ENCODE results near the gene KLC3. TPM values are rescaled to one million over a fixed set of nuclear protein-coding genes. Genes with fewer than 3 reads are reported as not detected.

KLC3 gene
- total and polyA plus RNA-seq, 2 of the 8 experiments (the other 6 are each of a cell fraction or from before 2014, with no cell fraction given), result 1.3 to 2.8 TPM

Other genes with a start within 250 kb of the KLC3 start
- 25.7 and 27.0 TPM in 2 replicates for gene PPP1R37, start 247.6 kb upstream of the KLC3 start, total RNA-seq (2021; fragmentation: NEBNext Ultra II Directional; extraction: Animal tissue kit (Norgen Biotek cat#: 25700))
- gene PPP1R37, start 247.6 kb upstream of the KLC3 start, polyA plus RNA-seq (2011; rRNA removed), result 14.6 and 22.5 TPM in 2 replicates
- gene NKPD1, start 179.8 kb upstream of the KLC3 start, total RNA-seq (2021; fragmentation: NEBNext Ultra II Directional; extraction: Animal tissue kit (Norgen Biotek cat#: 25700)), result 0.38 and 0.39 TPM in 2 replicates
- gene NKPD1, start 179.8 kb upstream of the KLC3 start, polyA plus RNA-seq (2011; rRNA removed), result 0.30 and 0.55 TPM in 2 replicates
- gene TRAPPC6A, start 162.5 kb upstream of the KLC3 start, total RNA-seq (2021; fragmentation: NEBNext Ultra II Directional; extraction: Animal tissue kit (Norgen Biotek cat#: 25700)), result 30.5 and 31.8 TPM in 2 replicates
- 130 and 144 TPM in 2 replicates for gene TRAPPC6A, start 162.5 kb upstream of the KLC3 start, polyA plus RNA-seq (2011; rRNA removed)
- gene BLOC1S3, start 162.0 kb upstream of the KLC3 start, total RNA-seq (2021; fragmentation: NEBNext Ultra II Directional; extraction: Animal tissue kit (Norgen Biotek cat#: 25700)), result 6.0 and 8.0 TPM in 2 replicates
- 6.1 and 7.6 TPM in 2 replicates for gene BLOC1S3, start 162.0 kb upstream of the KLC3 start, polyA plus RNA-seq (2011; rRNA removed)
- 1.5 and 1.6 TPM in 2 replicates for gene EXOC3L2, start 95.3 kb upstream of the KLC3 start, total RNA-seq (2021; fragmentation: NEBNext Ultra II Directional; extraction: Animal tissue kit (Norgen Biotek cat#: 25700))
- gene EXOC3L2, start 95.3 kb upstream of the KLC3 start, polyA plus RNA-seq (2011; rRNA removed), result 1.4 and 3.4 TPM in 2 replicates
- 46.8 and 49.8 TPM in 2 replicates for gene MARK4, start 89.5 kb upstream of the KLC3 start, total RNA-seq (2021; fragmentation: NEBNext Ultra II Directional; extraction: Animal tissue kit (Norgen Biotek cat#: 25700))
- 12.3 and 22.4 TPM in 2 replicates for gene MARK4, start 89.5 kb upstream of the KLC3 start, polyA plus RNA-seq (2011; rRNA removed)
- gene CKM, start 17.9 kb upstream of the KLC3 start, total RNA-seq (2021; fragmentation: NEBNext Ultra II Directional; extraction: Animal tissue kit (Norgen Biotek cat#: 25700)), result not detected in 2 replicates
- gene CKM, start 17.9 kb upstream of the KLC3 start, polyA plus RNA-seq (2011; rRNA removed), result 0.08 and 0.09 TPM in 2 replicates
- 93.4 and 107 TPM in 2 replicates for gene ERCC2, start 29.8 kb downstream of the KLC3 start, total RNA-seq (2021; fragmentation: NEBNext Ultra II Directional; extraction: Animal tissue kit (Norgen Biotek cat#: 25700))
- gene ERCC2, start 29.8 kb downstream of the KLC3 start, polyA plus RNA-seq (2011; rRNA removed), result 117 and 197 TPM in 2 replicates
- 15.3 and 18.4 TPM in 2 replicates for gene PPP1R13L, start 64.3 kb downstream of the KLC3 start, total RNA-seq (2021; fragmentation: NEBNext Ultra II Directional; extraction: Animal tissue kit (Norgen Biotek cat#: 25700))
- 9.1 and 20.4 TPM in 2 replicates for gene PPP1R13L, start 64.3 kb downstream of the KLC3 start, polyA plus RNA-seq (2011; rRNA removed)
- gene POLR1G, start 65.9 kb downstream of the KLC3 start, total RNA-seq (2021; fragmentation: NEBNext Ultra II Directional; extraction: Animal tissue kit (Norgen Biotek cat#: 25700)), result 34.8 and 38.0 TPM in 2 replicates
- 16.8 and 18.4 TPM in 2 replicates for gene POLR1G, start 65.9 kb downstream of the KLC3 start, polyA plus RNA-seq (2011; rRNA removed)
- 44.7 and 46.4 TPM in 2 replicates for gene ERCC1, start 83.2 kb downstream of the KLC3 start, total RNA-seq (2021; fragmentation: NEBNext Ultra II Directional; extraction: Animal tissue kit (Norgen Biotek cat#: 25700))
- gene ERCC1, start 83.2 kb downstream of the KLC3 start, polyA plus RNA-seq (2011; rRNA removed), result 94.2 and 112 TPM in 2 replicates
- gene FOSB, start 127.2 kb downstream of the KLC3 start, total RNA-seq (2021; fragmentation: NEBNext Ultra II Directional; extraction: Animal tissue kit (Norgen Biotek cat#: 25700)), result 1.3 and 2.7 TPM in 2 replicates
- 0.44 and 1.2 TPM in 2 replicates for gene FOSB, start 127.2 kb downstream of the KLC3 start, polyA plus RNA-seq (2011; rRNA removed)
- gene RTN2, start 156.3 kb downstream of the KLC3 start, total RNA-seq (2021; fragmentation: NEBNext Ultra II Directional; extraction: Animal tissue kit (Norgen Biotek cat#: 25700)), result 21.1 and 21.6 TPM in 2 replicates
- 21.0 and 33.5 TPM in 2 replicates for gene RTN2, start 156.3 kb downstream of the KLC3 start, polyA plus RNA-seq (2011; rRNA removed)
- 11.0 and 12.2 TPM in 2 replicates for gene PPM1N, start 157.7 kb downstream of the KLC3 start, total RNA-seq (2021; fragmentation: NEBNext Ultra II Directional; extraction: Animal tissue kit (Norgen Biotek cat#: 25700))
- gene PPM1N, start 157.7 kb downstream of the KLC3 start, polyA plus RNA-seq (2011; rRNA removed), result 14.4 and 17.5 TPM in 2 replicates
- 135 and 138 TPM in 2 replicates for gene VASP, start 166.7 kb downstream of the KLC3 start, total RNA-seq (2021; fragmentation: NEBNext Ultra II Directional; extraction: Animal tissue kit (Norgen Biotek cat#: 25700))
- 89.7 and 163 TPM in 2 replicates for gene VASP, start 166.7 kb downstream of the KLC3 start, polyA plus RNA-seq (2011; rRNA removed)
- gene OPA3, start 244.1 kb downstream of the KLC3 start, total RNA-seq (2021; fragmentation: NEBNext Ultra II Directional; extraction: Animal tissue kit (Norgen Biotek cat#: 25700)), result 12.8 and 14.5 TPM in 2 replicates
- 12.5 and 16.4 TPM in 2 replicates for gene OPA3, start 244.1 kb downstream of the KLC3 start, polyA plus RNA-seq (2011; rRNA removed)

Measured in H1 (cell line).